IPS DF 4.7 (cell line): Measurements from ENCODE around the gene CD74.

Experiments used
- DNase-seq: peaks from one replicate; pipeline ENCODE4 v3.0.0-alpha.2; 2013; ENCODE audit warnings: low spot score; ENCODE audit errors: extremely low read depth

The CD74 gene

GRCh38 chr5:150410524-150411244 is 2.0 kb downstream of the CD74 start:
- DNase-seq: peak; percentile 49

DNA sequence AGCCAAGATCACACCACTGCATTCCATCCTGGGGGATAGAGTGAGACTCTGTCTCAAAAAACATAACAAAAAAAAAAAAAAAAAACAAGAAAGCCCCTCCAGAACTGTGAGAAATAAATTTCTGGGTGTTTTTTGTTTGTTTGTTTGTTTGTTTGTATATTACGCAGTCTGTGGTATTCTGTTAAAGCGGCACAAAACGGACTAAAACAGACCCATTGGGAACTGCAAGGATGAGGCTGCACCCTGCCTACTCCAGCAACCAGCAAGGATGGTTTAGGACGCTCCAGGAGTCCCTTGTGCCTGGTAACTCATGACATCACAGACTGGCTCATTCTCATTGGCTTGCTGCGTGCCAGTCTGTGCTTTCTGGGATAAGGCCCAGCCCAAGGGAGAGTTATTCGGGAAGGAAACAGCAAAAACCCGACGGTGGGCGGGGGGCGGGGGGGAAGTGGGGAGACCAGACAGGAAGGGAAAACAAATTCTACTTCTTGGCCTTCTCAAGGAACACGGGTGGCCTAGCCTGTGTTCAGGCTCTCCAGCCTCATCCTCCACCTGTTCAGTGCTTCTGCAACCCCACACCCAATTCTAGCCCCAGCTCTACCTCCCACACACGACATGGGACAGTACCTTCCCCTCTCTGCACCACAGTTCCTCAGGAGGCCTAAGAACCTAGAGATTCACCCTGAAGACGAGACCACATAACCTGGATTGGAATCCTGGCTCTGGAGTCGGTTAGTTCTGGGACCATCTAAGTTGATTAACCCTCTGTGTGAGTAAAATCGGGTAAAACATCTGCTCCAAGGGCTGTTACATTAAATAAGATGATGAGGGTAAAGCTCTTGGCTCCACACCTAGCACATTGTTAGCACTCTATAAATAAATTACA is 2.8 kb downstream of the CD74 start:
- peak; percentile 88 for DNase-seq

- no peak for DNase-seq
Measured at GRCh38 chr5:150408231-150408943, 4.3 kb downstream of the CD74 start.

DNA sequence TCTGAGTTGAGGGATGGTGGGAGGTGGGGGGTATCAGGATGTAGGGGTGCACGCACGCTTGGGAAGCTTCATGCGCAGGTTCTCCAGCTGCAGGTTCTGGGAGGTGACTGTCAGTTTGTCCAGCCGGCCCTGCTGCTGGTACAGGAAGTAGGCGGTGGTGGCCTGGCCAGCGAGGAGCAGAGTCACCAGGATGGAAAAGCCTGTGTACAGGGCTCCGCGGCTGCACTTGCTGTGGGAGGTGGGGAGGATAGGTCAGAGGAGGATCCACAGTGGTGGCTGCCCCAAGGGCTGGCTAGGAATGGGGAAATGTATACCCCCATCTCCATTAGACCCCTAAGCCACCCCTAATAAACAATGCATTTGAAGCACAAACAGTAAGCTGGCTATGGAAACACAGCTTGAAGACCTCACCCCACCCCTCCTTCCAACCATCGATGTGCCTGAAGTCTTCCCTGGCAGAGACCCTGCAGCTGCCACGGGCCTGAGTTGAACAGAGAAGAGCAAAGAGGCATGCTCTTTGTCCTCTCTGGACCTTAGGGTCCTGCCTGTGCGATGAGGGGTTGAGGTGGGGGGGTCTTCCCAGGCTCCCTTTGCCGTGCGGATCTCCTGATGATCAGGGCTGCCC is 5.5 kb downstream of the CD74 start:
- DNase-seq: no peak

DNA sequence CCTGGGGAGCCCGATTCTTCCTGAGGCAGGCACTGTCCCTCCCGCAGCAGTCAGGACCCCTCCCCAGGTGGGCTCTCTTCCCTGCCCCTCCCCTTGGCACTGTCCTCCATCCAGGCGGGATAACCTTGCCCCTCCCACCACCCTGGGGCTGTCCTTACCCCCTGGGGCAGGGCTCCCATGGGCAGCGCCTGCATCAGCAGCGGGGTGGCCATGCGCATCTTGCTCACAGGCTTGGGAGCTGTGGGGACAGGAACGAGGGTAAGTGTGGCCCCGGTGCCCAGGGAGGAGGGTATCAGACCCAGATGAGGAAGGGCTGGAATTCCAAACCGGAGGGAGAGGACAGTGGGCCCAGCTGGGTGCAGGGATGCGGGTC is 6.0 kb downstream of the CD74 start:
- DNase-seq: no peak

DNA sequence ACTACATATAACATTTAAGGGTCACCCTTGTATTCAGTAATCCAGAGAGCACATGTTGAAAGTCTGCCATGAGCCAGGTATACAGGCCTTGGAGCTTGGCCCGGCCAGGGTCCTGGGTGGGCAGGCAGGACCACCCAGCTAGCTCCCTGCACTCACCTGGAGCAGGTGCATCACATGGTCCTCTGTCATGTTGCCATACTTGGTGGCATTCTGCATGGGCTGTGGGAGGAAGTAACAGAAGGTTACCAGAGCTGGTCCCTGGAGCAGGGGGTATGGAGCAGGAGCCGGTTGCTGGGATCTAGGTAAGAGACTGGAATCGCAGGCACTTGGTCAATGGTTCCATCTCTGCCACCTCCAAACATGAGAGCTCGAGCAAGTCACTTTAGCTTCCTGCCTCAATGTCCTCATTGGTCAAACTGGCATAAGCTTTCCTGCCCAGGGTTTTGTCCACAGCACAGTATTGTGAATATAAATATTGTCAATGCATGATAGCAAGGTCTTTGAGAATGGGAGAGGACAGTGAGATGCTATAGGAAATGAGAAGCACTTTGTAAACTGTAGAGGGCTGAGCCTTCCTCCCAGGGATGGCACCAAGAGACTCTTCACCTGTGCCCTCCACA is 6.5 kb downstream of the CD74 start:
- no peak for DNase-seq

DNA sequence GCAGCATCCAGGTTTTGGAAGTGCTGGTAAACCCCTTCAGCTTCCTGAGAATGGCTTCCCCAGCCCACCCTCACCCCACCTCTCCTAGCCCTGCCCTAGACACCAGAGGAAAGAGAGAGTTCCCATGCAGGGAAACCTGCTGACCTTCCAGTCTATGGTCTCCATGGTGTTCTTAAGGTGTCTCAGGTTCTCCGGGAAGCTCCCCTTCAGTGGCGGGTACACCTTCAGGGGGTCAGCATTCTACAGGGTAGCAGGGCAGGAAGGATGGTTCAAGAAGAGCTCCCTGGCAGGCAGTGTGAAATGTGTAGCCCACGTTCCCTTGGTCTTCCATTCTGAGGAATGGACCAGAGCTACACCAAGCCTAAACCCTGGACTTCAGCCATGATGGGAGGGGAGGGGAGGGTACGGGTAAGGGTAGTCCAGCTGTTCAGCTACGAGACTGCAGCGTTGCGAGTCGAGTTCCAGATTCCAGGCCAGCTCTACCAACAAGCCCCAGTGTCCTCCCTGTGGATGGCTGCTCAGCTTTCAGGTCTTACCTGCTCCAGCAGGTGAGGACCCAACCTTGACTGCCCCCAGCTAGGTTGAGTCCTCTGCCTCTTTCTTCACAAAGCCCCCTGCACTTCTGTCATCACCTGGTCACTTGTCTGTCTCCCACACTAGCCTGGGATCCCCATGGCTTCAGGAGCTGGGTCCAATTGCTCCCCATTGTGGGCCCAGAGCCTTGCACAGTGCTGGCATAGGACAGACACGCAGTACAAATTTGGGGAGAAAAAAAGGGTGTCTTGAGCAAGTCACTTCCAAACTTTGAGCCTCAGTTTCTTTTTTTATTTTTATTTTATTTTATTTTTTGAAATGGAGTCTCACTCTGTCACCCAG is 7.5 kb downstream of the CD74 start:
- DNase-seq: no peak

DNA sequence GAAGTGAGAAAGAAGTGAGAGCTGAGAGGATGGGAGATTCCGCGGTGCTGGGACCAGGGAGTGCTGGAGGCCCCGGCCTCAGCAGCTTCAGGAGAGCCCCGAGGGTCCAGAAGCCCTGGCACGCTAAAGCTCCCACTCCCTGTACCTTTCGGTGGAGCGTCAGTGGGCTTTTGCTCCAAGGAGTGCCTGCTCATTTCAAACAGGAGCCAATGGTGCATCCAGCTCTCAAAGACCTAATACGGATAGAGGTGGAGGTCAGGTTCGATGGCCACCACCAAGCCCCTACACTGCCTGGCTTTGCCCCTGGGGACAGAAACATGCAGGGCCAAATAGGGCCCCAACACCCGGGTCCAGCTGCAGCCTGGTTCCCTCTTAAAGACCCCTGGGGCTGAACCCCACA is 8.2 kb downstream of the CD74 start:
- DNase-seq: no peak

DNA sequence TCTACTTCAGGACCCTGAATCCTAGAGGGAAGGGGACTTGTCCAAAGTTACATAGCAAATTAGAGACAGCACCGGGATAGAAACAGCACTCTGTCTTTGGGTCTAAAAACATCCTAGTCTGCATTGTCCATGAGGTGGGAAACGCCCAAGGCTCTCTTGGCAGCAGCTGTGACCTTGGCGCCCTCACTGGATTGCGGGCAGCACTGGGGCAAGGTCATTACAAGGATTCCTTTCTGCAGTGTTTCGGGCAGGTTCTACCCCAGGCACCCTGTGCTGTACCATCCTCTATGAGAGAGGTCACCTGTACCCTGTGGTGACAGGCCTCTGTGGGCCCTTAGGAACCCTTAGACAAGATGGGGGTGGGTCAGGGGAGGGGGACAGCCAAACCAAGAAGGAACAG is 8.6 kb downstream of the CD74 start:
- DNase-seq: no peak

- DNase-seq: no peak
Measured at GRCh38 chr5:150402901-150403342, 9.8 kb downstream of the CD74 start.

- no peak for DNase-seq
Measured at GRCh38 chr5:150402229-150402773, 10.4 kb downstream of the CD74 start.

DNA sequence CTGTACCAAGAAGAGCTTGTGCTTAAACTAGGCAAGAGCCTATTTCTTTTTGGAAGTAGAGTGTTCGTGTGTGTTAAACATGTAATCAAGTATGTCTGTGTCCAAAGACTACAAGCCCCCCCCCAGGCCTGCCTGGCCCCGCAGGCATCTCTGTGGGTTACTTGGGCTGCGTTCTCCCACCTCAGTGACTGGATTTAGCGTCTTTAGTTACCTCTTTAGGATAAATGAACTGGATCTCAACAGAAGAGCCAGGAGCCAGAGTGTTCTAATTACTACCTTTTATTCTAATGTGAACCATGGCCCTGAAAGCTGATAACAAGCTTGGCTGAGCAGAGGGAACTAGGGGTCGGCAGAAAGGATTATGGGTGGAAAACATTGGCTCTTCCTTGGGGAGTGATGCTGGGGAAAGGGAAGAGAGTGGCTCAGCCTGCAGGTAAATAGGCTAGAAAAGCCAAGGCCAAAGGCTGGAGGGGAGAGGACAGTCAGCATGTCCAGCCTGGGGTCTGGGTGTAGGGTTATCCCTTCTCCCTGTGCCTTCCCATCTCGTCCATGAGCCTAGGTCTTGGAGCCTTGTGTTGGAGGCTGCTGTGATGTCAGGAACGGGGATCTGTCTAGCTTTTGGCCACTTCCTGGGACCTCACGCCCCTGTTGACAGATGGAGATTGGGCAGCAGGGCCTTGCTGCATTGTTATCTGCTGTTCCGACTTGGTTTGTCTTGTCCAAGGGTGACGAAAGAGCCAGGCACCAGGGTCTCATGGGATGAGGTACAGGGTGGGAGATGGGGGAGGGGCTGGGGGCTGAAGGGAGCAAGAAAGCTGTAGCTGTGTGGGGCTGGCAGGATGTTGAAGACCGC is 11.1 kb downstream of the CD74 start:
- DNase-seq: no peak

DNA sequence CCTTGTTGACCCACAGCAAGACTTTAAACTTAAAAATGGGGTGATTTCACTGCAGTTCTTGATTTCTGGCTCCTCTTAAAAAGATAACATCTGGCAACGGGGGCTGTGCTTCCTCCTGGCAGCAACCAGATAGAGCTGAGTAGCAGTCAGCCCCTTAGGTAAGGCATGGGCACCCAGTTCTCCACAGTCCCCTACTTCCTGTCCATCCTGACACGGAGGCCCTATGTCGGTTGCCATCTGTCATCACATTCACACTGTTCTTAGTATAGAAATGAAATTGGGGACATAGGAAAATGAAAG is 11.7 kb downstream of the CD74 start:
- no peak for DNase-seq

GRCh38 chr5:150400316-150401075 is 12.2 kb downstream of the CD74 start:
- DNase-seq: no peak

DNA sequence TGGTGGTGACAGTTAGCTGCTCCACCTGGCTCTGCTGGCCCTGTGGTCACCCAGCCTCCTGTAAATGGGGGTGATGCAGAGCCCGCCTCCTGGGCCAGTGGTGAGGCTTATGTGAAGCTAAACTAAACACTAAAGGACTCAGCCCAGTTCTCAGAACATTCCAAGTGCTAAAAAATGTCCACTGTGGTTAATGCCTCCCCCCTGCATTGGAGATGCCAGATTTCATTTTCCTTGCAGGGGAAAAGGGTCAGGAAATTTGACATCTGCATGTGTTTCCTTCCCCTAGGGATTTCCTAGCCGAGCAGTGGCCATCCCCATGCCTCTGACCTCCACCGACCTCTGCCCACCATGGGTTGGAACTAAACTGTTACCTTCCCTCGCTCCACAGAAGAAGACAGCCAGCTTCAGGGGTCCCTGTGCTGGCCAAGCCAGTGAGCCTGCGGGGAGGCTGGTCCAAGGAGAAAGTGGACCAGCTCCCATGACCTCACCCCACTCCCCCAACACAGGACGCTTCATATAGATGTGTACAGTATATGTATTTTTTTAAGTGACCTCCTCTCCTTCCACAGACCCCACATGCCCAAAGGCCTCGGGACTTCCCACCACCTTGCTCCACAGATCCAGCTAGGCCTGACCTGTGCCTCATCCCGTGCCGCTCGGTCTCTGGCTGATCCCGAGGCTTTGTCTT is 13.0 kb downstream of the CD74 start:
- DNase-seq: no peak

DNA sequence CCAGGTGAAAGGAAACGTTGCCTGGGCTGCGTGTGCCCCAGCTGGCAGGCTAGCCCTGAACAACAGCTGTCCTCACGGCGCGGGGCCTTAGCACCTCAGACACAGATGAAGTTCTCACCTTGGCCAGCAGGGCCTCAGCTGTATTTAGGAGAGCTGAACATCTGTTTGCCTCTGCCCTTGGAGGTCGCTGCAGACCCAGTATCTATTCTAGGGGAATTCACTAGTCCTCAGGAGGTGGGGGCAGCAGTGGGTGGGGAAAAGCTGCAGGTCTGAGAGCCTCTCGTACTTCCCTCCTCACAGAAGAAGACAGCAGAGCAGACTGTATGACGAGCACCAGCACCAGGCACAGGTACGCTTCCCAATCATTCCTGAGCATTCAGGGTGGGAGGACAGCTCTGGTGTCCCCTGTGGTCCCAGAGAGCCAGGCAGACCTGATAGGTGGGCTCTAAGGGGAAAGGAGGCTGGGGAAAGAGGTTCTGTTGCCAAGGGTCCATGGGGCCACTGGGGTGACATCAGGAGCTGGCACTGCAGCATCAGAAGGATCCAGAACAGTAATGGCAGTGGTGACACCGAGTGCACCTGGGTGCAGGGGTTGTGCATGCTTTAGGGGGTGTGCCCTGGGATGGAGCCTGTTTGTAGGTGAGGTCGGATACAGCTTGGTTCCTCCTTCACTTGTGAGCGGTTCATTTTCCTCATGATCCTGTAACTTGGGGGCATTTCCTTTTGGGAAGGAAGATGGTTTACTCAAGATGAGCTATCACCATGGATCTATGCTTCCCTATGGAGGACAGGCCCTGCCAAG is 13.8 kb downstream of the CD74 start:
- no peak for DNase-seq
